HG03521 (cell line): ENCODE results near the gene NLGN3.

Source experiments
- ATAC-seq: cut with Tn5 transposase; IDR thresholded peaks from one replicate; pipeline ENCODE4 v1.9.1; 2021; ENCODE audit warnings: mild to moderate bottlenecking, moderate library complexity; ENCODE audit not compliant: unreplicated experiment

NLGN3 gene

DNA sequence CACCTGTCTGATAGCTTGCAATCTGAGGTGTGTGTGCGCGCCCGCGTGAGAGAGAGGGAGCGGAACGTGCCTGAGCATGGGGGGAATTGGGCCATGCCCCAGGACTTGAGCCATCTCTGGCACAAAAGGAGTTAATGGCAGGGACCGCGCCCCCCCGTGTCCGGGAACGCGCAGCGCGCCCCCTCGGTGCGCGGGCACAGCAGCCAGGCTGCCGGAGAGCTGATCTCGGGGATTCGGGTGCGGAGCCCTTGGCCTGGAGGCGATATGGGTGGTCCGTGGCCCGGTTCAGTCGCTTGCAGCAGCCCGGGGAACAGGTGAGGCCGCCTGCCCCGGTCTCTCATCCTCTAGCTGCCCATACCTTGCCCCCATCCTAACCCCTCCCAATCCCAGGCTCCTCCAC is at the start of gene NLGN3:
Gene NLGN3, plus strand, starts transcription at position 191 of the 400 bp plus-strand sequence. CDS start 2,909 bp downstream, outside the sequence.
- no peak for ATAC-seq

DNA sequence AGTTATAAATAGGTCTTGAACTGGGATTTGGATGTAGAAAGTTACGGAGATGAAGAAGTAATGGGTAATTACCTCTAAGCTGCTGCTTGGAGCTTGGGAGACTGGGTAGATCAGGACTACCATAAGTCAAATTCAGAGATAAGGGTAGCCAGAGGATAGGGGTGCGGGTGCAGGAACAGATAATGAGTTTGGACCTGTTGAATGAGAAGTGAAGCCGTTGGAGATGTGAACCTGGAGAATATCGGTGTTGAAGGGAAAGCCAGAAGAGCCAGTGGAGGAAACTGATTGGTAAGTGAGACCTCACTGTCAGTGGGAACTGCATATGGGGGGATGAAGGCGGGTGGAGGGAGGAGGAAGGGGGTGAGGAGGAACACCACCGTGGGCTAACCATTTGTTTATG is 49.6 kb upstream of the NLGN3 start:
- no peak for ATAC-seq

GRCh38 chrX:71095555-71095980 is 49.1 kb upstream of the NLGN3 start, which contains the start of gene FOXO4:
FOXO4 (plus strand) TSS chrX:71095851; CDS start chrX:71096529, 678 bp downstream.
- peak; percentile 95 for ATAC-seq

- ATAC-seq: no peak
Measured at GRCh38 chrX:71095981-71096759, 48.5 kb upstream of the NLGN3 start.

- ATAC-seq: no peak
Measured at GRCh38 chrX:71096760-71097032, 47.9 kb upstream of the NLGN3 start.

GRCh38 chrX:71098302-71098701 is 46.3 kb upstream of the NLGN3 start:
- no peak for ATAC-seq

DNA sequence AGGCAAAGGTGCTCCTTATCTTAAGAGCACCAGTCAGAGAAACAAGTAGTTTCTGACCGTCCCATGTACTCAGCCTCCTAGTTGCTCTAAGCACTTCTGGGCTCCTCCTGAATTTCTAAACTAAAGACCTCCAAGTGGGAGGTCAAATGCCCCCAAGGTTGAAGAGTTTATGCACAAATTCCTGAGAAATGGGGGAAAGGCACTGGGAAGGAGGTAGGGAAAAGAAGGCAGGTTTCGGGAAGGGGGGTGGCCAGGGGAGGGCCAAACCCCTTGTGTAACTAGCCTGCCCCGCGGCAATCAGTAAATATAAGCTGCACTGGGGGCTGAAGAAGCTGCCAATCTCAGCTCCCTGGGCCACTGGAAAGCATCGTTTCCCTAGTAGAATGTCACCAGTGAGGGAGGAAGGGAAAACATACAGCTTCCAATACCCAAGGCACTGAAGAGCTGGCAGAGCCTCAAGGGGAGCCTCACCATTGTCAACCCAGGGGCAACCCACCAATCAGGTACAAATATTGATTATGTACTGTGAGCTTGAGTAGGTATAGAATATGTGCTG is 45.6 kb upstream of the NLGN3 start:
- no peak for ATAC-seq

- no peak for ATAC-seq
Measured at GRCh38 chrX:71099736-71100135, 44.9 kb upstream of the NLGN3 start.

DNA sequence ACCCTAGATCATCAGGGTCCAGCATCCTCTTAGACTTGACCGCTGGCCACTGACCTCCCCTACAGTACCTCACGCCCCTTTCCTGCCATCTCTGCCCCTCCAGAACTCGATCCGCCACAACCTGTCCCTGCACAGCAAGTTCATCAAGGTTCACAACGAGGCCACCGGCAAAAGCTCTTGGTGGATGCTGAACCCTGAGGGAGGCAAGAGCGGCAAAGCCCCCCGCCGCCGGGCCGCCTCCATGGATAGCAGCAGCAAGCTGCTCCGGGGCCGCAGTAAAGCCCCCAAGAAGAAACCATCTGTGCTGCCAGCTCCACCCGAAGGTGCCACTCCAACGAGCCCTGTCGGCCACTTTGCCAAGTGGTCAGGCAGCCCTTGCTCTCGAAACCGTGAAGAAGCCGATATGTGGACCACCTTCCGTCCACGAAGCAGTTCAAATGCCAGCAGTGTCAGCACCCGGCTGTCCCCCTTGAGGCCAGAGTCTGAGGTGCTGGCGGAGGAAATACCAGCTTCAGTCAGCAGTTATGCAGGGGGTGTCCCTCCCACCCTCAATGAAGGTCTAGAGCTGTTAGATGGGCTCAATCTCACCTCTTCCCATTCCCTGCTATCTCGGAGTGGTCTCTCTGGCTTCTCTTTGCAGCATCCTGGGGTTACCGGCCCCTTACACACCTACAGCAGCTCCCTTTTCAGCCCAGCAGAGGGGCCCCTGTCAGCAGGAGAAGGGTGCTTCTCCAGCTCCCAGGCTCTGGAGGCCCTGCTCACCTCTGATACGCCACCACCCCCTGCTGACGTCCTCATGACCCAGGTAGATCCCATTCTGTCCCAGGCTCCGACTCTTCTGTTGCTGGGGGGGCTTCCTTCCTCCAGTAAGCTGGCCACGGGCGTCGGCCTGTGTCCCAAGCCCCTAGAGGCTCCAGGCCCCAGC is 43.8 kb upstream of the NLGN3 start:
- ATAC-seq: no peak

DNA sequence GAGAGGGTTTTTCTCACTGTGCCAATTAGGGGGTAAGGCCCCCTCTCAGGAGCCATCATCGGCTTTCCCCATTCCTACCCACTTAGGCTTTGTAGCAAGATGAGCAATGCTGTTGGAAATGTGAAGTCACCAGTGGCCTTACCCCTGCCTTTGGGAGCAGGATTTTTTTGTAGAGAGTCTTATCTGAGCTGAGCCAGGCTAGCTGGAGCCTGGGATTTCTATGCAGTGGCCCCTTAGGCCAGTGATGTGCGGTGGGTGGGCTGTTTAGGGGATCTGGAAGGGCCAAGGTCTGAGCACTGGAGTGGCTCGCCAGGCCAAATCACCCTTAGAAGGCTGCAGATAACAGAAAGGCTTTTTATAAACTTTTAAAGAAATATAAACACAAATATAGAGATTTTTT is 42.3 kb upstream of the NLGN3 start:
- no peak for ATAC-seq

GRCh38 chrX:71103110-71103983 is 41.3 kb upstream of the NLGN3 start:
- ATAC-seq: no peak

DNA sequence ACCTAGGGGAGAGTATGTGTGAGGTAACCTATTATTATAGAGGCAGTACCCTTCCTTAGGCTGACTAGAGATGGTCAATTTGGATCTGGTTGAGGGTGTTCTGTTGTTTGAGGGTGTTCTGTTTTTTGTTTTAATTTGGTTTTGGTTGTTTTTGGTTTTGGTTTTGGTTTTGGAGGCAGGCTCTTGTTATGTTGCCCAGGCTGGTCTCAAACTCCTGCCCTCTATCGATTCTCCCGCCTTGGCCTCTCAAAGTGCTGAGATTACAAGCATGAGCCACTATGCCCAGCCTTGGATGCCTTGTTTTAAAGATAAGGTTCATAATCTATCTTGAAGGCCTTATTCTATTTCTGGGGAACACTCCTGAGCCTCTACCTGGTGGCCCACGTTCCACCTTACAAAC is 39.0 kb upstream of the NLGN3 start:
- no peak for ATAC-seq

- ATAC-seq: no peak
Measured at GRCh38 chrX:71106427-71106826, 38.2 kb upstream of the NLGN3 start, which contains the start of gene CXorf65. CXorf65 (minus strand) TSS chrX:71106740; CDS start chrX:71106556, 184 bp downstream.

DNA sequence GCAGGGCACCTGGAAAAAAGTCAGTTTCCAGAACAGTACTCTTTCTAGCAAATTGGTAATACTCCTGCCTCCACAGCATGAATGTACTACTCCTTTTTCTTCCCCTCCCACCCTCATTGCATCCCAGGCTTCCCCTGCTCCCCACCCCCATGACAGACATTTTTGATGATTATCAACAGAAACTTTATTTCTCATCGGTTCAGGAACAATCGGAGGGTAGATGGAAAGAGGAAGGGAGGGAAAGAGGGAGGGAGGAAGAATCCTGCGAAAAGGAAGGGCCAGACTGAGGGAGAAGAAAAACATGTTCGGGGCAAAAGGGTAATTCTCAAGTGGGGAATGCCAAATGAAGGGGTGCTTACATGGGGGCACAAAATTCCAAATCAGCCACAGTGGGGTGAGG is 37.4 kb upstream of the NLGN3 start:
- ATAC-seq: no peak

DNA sequence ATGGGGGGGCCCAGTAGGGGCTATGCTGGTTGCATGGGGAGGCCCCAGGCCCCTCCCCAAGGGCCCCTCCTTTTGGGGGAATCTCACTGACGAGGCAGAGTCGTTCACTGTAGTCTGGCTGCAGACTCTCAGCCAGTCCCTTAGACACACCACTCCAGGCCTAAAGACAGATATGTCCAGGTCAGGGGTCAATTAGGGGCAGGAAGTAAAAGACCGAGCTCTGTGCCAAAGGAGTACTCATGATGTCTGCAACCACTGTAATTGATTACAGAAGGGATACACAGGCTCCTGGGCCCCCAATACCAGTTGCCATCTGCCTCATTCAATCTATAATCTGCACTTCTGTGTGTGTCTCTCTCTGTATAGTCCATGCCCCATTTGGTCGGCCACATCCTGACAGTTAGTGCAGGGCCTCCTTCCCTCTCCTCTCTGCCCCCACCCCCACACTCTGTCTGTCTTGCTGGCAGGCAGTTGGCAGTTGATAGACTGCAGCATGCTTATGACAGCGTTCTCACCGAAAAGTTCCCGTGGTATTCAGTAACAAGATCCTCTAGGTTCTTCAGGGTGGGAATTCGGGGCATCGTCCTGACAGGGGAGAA is 36.8 kb upstream of the NLGN3 start:
- no peak for ATAC-seq

GRCh38 chrX:71109051-71109450 is 35.6 kb upstream of the NLGN3 start:
- ATAC-seq: no peak

DNA sequence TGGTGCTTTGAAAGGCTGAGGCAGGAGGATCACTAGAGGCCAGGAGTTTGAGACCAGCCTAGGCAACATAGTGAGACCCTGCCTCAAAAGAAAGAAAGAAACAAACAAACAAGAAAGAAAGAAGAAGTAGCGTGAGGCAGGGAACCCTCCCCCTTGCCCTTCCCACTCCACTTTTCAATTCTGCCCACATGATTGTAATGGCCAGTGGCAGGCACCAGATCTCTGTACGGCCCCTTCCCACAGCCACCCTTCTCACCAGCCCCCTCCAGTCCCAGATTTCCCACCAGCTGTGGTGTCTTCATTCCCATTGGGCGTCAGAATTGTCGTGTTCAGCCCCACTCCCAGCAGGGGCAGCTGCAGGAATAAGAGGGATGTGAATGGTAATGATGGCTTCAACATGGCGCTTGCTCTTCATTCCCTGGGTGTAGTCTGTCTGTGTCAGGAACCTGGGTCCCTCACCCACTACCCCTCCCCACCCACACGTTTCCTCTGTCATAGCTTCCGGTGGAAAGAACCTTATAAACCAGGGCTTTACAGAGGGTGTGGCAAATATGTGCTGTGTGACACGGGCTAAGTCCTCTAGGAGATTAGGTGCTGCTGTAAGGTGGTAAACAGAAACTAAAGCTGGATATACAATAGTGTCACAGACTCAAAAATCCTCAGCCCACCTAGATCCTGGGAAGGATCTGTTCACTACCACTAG is 33.3 kb upstream of the NLGN3 start, which contains the start of gene IL2RG:
Gene IL2RG, minus strand, starts transcription at position 437 of the 703 bp plus-strand sequence. Its CDS starts 38 bp downstream, at position 399.
- ATAC-seq: peak; percentile 83

GRCh38 chrX:71111921-71112431 is 32.7 kb upstream of the NLGN3 start:
- no peak for ATAC-seq

DNA sequence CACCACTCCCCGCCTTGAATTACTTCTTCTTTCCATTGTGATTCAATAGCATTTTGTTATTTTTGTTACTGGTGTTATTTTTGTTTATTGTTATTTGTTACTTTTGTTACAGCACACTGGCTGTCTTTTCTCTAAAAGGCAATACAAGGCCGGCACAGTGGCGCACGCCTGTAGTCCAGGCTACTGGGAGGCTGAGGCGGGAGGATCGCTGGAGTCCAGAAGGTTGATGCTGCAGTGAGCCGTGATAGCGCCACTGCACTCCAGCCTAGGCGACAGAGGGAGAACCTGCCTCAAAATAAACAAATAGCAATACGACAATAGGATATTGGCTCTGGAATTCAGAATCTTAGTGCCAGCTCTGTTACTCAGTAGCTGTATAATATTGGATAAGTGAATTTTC is 27.3 kb upstream of the NLGN3 start:
- no peak for ATAC-seq
